SU-DHL-6 (cell line): ENCODE results near the gene TP53I13.

Experiments
- H2AFZ ChIP-seq: fragments of 200-600 bp; sonication (generic); 2 replicates; pipeline ENCODE4 v1.6.1; 2014; ENCODE audit warnings: low read depth, mild to moderate bottlenecking, moderate library complexity, mixed read lengths, antibody characterized with exemption, low read length; ENCODE audit not compliant: severe bottlenecking
- H3F3A ChIP-seq: fragments of 200-600 bp; shearing (Covaris generic); 2 replicates; pipeline ENCODE4 v1.6.0; 2016; ENCODE audit warnings: antibody characterized with exemption, mild to moderate bottlenecking; ENCODE audit not compliant: insufficient read depth
- H3K27ac ChIP-seq: fragments of 200-600 bp; sonication (generic); 2 replicates; pipeline ENCODE4 v1.5.1; 2016; ENCODE audit warnings: low read depth, mild to moderate bottlenecking, low read length, moderate library complexity, mixed read lengths
- H3K27me3 ChIP-seq: fragments of 200-600 bp; sonication (generic), shearing (Covaris generic); 2 replicates; pipeline ENCODE4 v1.6.0; 2014; ENCODE audit warnings: mild to moderate bottlenecking, low read length
- H3K36me3 ChIP-seq: fragments of 200-600 bp; sonication (generic); 2 replicates; pipeline ENCODE4 v1.6.1; 2014; ENCODE audit warnings: mild to moderate bottlenecking, low read length, mixed read lengths
- H3K4me2 ChIP-seq: fragments of 300-600, 200-600 bp; shearing (Covaris generic), sonication (generic); 2 replicates; pipeline ENCODE4 v1.6.0; 2014; ENCODE audit warnings: low read length, low read depth, mild to moderate bottlenecking; ENCODE audit not compliant: poor library complexity, severe bottlenecking
- H3K4me3 ChIP-seq: fragments of 200-600 bp; sonication (generic); 2 replicates; pipeline ENCODE4 v1.5.1; 2014; ENCODE audit warnings: antibody characterized with exemption, low read length, mild to moderate bottlenecking, mixed read lengths; ENCODE audit not compliant: insufficient read depth, poor library complexity, severe bottlenecking
- H3K79me2 ChIP-seq: fragments of 200-600 bp; sonication (generic); 2 replicates; pipeline ENCODE4 v1.6.1; 2014; ENCODE audit warnings: mild to moderate bottlenecking, low read length, moderate library complexity; ENCODE audit not compliant: insufficient read depth
- H3K9ac ChIP-seq: fragments of 200-600 bp; sonication (generic); 2 replicates; pipeline ENCODE4 v1.7.0; 2014; ENCODE audit warnings: mild to moderate bottlenecking, low read length
- H3K9me2 ChIP-seq: fragments of 200-600 bp; sonication (generic); replicated peaks from 2 replicates; pipeline ENCODE4 v1.6.1; 2014; ENCODE audit warnings: low read length; ENCODE audit not compliant: insufficient read depth
- H3K9me3 ChIP-seq: fragments of 200-600 bp; sonication (generic); 2 replicates; pipeline ENCODE4 v1.6.1; 2014; ENCODE audit warnings: low read length, mixed read lengths; ENCODE audit not compliant: insufficient read depth
- H4K20me1 ChIP-seq: fragments of 200-600 bp; sonication (generic); 2 replicates; pipeline ENCODE4 v1.6.1; 2014; ENCODE audit warnings: low read depth, mild to moderate bottlenecking, antibody characterized with exemption, low read length, moderate library complexity, mixed read lengths
- CTCF ChIP-seq: fragments of 200-600 bp; sonication (generic); IDR thresholded peaks from one replicate; pipeline ENCODE4 v1.5.1; 2017; ENCODE audit warnings: antibody characterized with exemption, mild to moderate bottlenecking, low read length, moderate library complexity; ENCODE audit not compliant: insufficient read depth, poor library complexity, severe bottlenecking
- EZH2phosphoT487 ChIP-seq: fragments of 200-600 bp; sonication (generic), shearing (Covaris generic); conservative IDR thresholded peaks from 2 replicates; pipeline ENCODE4 v1.6.1; 2018; ENCODE audit warnings: mild to moderate bottlenecking, antibody characterized with exemption, low read length, moderate library complexity, mixed read lengths

TP53I13 gene

DNA sequence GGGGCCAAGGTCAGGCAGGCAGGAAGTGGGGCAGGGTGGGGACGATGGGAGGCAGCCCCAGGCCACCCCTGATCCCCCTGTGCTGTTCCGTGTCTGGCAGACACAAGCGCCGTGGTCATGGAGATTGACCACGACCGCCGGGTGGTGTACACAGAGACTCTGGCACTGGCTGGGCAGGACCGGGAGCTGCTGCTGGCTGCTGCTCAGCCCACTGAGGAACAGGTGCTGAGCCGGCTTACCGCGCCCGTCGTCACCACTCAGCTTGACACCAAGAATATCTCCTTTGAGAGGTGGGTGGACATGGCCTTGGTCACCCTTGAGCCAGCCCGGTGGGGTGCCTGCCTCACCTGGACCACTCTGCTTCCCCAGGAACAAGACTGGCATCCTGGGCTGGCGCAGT, 40.5 kb downstream of the TP53I13 start:
- 0 out of 2 replicates have a peak, but pooled peaks cover 2% of the 10 kb centered on the region for H3K79me2 ChIP-seq
- H2AFZ ChIP-seq: no peak overlapping the region
- no peak for TF ChIP-seq CTCF
- no peak for TF ChIP-seq EZH2phosphoT487
- H3K27ac ChIP-seq: no peak overlapping the region
- H3K4me2 ChIP-seq: no peak overlapping the region
- H3K9me3 ChIP-seq: no peaks in the 10 kb centered on the region
- H4K20me1 ChIP-seq: no peaks in the 10 kb centered on the region
- H3F3A ChIP-seq: no peaks in the 10 kb centered on the region
- no peaks in the 10 kb centered on the region for H3K27me3 ChIP-seq
- no peak overlapping the region for H3K4me3 ChIP-seq
- H3K36me3 ChIP-seq: no peaks in the 10 kb centered on the region
- H3K9ac ChIP-seq: no peak overlapping the region
- H3K9me2 ChIP-seq: no peaks in the 10 kb centered on the region

GRCh38 chr17:29610395-29610794, 41.9 kb downstream of the TP53I13 start:
- Histone ChIP-seq H2AFZ (no peak overlapping the region), H3K79me2 (no peaks in the 10 kb centered on the region), H3K36me3 (no peaks in the 10 kb centered on the region), H4K20me1 (no peaks in the 10 kb centered on the region), H3K9me3 (no peaks in the 10 kb centered on the region), H3K9ac (no peak overlapping the region), H3K4me2 (no peak overlapping the region), H3F3A (no peaks in the 10 kb centered on the region), H3K9me2 (no peaks in the 10 kb centered on the region), H3K4me3 (no peak overlapping the region), H3K27me3 (no peaks in the 10 kb centered on the region), H3K27ac (no peak overlapping the region)
- TF ChIP-seq CTCF: no peak
- TF ChIP-seq EZH2phosphoT487: no peak

- H3K4me2 ChIP-seq: no peak overlapping the region
- H3K27ac ChIP-seq: no peak overlapping the region
- H3K9me3 ChIP-seq: no peaks in the 10 kb centered on the region
- H3F3A ChIP-seq: no peaks in the 10 kb centered on the region
- no peaks in the 10 kb centered on the region for H3K27me3 ChIP-seq
- H2AFZ ChIP-seq: no peak overlapping the region
- TF ChIP-seq EZH2phosphoT487 (no peak), CTCF (no peak)
- no peaks in the 10 kb centered on the region for H3K36me3 ChIP-seq
- no peaks in the 10 kb centered on the region for H3K79me2 ChIP-seq
- H3K4me3 ChIP-seq: no peak overlapping the region
- H3K9me2 ChIP-seq: no peaks in the 10 kb centered on the region
- no peak overlapping the region for H3K9ac ChIP-seq
- no peaks in the 10 kb centered on the region for H4K20me1 ChIP-seq
These were observed 43.0 kb downstream of the TP53I13 start for GRCh38 chr17:29611351-29612093.
